OCI-LY7 (cell line): ENCODE measurements around the gene ZNF774.
"Not testable (repeated sequence)": the region's sequence is repeated elsewhere in the genome, so short reads cannot be mapped to it uniquely, and the experiment has no call there.

Experiments
- CTCF ChIP-seq: fragments of 200-600 bp; sonication (generic); conservative IDR thresholded peaks from 2 replicates; pipeline ENCODE4 v1.5.1; 2014; ENCODE audit warnings: mild to moderate bottlenecking, antibody characterized with exemption, low read length, moderate library complexity, mixed read lengths
- EZH2phosphoT487 ChIP-seq: fragments of 200-600 bp; sonication (generic); IDR thresholded peaks from 2 replicates; pipeline ENCODE4 v1.6.1; 2018; ENCODE audit warnings: low read depth, borderline replicate concordance, mild to moderate bottlenecking, mixed run types, antibody characterized with exemption, low read length, moderate library complexity, mixed read lengths

- not testable (repeated sequence) for TF ChIP-seq CTCF, EZH2phosphoT487
Observed at GRCh38 chr15:90347431-90348065, 4.5 kb upstream of the ZNF774 start.
